HL-60/S4 treated with retinoic acid at 250 ng/mL for 4 days and 3 days (cell line): ENCODE results near the gene COL25A1.
"Not testable (repeated sequence)": the region's sequence is repeated elsewhere in the genome, so short reads cannot be mapped to it uniquely, and the experiment has no call there.

ENCODE experiments used
- in situ Hi-C: fragments of 300-500 bp; cut with MboI; formaldehyde crosslinking; loops from 2 replicates; pipeline ENCODE4 v1.7.0; 2022; ENCODE audit warnings: low sequenced_read_pairs

COL25A1 gene

DNA sequence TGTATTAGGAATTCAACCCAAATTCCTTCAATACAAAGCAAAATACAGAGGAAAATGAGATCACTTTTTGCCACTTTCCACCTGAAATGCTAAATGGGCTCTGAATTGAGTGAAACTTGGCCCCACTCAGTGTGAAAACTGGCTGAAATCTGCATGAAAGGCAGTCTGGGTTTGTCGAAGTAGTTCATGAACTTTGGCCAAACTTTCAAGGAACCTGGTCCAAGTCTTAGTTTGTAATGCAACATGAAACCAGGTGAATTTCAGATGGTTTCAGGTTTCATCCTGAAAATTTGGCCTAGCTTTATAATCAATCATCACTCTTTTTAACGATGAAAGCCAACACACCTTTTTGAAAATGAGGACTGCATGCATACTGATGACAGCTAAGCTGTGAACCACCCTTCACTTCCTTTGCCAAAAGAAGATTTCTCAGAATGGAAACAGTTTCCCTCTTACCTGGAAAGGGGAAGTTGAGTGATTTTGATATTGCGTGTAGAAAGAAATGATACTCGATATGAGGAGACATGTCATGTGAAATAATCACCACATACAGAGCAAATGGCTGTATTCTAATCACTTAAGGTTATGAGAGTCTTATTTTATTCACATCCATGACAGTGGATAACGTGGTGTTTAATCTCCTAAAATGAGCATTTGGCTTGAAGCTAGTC lies 329.7 kb downstream of the COL25A1 start:
- in situ Hi-C loops = no loop called here

DNA sequence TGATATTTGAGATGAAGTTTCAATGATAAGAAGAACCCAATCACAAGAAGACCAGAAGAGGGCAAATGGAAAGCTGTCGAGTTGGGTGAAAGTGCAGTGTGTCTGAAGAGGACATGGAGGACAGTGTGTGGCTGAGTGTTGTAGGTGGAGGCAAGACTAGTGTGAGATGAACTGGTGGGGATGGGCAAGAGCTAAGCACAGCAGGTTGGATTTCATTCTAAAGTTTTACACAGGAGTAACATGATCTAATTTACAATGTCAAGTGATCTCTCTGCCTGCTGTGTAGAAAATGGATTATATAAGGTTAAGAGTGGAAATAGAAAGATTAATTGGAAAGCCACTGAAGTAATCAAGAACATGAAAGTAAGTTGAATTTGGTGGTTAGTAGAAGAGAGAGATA lies 331.0 kb downstream of the COL25A1 start:
- in situ Hi-C loops = no loop called here

DNA sequence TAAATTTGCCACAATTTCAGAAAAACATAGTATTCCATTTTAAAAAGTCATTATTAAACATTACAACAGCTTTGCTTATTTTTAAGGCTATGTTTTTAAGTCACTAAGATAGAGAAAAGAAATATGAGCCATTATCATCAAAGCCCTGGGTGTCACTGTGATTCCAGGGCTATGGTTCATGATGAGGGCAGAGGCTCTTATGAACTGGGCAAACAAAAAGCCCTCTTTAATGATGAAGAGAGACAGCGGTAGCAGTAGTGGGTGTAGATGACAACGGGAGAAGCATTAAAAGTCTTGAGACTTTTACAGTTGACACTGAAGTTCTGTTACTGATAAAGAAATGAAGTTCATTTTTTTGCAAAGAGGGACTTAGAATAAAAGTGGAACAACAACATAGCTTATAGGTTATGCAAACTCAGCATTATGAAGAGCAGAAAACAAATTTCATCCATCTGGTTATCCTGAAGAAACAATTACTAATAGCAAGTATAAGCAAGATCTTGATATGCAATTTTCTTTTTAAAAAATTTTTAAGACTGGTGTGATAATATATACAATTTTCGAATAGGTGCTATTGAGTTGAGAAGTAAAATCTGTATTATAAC lies 336.9 kb downstream of the COL25A1 start:
- in situ Hi-C loops = no loop called here

DNA sequence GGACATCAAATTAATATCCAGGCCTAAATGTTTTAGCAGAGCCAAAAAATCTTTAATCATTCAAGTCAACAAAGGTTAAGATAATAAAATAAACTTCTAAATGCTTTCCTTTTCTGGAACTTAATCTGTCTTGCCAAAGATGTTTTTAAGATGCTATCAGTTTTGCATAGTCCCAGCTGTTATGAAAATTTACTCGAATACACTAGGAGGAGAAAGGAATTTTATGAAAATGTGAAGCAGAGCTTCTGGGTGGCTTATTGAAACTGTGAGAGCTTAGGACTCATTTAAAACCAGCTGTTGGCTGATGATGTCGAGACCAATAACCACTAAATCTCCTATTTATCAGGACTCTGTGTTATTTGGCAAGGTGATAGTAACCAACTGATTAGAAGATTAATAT lies 337.4 kb downstream of the COL25A1 start:
- in situ Hi-C loops = no loop called here

DNA sequence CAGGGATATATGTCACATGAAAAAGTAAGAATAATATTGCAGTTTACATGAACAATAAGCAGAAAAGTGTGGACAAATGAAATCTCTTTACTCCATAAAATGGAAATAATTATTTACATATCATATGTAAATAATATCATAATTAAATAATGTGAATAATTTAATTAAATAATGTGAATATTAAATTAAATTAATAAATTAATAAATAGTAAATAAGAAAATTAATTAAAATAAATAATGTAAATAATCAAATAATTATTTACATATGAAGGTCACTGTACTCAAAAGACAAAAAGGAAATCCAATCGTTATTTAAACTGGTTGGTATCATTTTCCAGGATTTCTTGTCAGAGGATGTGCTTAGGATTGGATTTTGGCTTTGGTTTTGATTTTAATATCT lies 338.5 kb downstream of the COL25A1 start:
- in situ Hi-C loops = no loop called here

DNA sequence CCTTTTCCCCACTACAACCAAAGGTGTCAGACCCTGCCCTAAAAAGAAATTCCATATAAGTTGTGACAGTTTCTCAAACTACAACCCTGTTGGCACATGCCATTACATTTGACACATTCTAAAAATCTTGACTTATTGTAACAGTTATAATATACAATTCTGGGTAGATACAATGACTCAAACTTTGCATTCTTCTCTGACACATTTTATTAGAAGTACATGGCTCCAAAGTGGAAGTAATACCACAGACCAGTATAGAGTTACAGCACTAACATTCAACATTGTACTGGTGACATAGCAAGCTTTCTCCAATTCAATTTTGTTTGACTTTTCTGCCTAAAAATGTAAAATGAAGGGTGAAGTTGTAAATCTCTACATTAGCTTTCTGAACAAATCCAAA lies 343.0 kb downstream of the COL25A1 start:
- in situ Hi-C loops = no loop called here

DNA sequence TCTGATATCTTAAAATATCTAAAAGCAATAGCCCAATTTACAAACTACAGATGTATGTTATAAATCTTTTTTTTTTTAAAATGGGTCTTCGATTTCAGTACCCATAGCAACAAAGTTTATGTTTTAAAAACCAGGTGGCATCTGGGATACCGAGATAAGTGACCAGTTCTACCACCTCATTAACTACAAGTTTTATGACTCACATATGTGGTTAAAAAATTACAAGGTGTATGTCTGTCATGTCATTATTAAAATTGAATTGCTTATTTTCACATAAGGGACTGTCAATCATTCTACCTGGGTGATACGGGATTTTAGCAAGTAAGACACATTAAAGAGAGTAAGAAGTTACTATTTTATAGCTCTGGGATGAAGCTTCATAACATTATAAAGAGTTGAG lies 347.6 kb downstream of the COL25A1 start:
- in situ Hi-C loops = no loop called here

DNA sequence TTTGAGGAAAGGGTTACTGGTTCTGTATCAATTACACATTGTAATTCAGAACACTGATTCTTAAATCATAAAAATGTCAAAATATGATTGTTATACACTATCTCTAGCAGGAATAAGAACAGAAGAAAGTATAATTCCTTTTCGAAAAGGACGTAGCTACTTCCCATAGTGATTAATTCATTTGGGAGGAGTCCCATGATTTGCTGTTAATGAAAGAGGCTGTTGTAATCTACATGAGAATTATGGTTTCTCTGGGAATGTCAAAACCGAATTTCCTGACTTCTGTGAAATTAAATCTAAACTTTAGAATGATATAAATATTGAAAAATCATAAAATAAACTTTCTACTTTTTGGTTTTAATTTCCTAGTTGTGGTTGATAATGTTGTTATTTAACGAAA lies 348.5 kb downstream of the COL25A1 start:
- in situ Hi-C loops = no loop called here

DNA sequence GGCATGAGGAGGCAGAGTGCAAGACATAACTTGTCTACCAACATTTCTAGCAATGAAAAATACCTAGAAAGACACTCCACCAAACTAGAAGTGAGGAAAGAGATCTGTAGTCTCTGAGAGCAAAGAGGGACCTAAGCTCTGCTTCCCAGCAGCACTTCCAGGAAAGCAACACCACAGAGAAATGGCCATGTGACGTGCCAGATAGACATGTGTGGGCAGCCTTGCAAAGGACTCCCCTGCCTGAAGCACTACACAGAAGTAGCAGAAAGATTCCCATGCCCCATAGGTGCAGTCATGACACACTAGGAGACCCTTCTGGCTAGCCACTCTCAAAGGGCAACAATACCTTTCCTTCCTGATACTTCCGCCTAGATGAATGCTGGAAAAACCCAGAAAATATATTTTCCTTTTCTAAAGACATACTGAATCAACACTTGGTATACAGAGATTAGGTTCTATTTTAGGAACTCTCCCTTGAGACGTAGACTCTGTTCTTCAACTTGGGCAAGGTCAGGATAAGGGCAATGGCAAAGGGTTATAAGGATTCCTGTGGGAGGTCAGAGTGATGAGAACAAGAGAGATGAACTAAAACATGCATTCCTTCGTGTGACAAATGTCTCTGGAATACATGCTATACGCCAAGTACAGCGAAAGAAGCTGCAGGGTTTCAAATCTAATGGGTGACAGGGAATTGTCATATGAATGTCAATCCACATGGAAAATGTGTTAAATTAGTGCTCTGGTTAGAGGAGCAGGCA lies 352.1 kb downstream of the COL25A1 start:
- in situ Hi-C loops = no loop called here

DNA sequence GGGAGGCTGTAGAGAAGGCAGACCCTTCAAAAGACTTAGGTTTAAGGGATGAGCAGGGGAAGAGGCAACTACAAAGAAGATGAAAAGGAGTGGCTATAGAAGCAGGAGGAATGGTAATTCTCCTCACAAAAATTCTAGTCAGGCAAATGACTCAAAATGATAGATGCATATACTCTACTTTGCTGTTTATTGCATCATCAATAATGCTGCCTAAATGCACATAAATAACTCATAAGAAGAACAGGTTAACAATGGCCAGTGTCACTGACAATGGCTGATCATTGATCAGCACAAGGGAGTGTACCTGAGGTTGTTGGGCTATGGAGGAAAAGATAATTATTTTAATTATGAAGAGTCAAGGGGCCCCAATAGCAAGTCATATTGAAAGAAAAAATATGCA lies 354.9 kb downstream of the COL25A1 start:
- in situ Hi-C loops = no loop called here

DNA sequence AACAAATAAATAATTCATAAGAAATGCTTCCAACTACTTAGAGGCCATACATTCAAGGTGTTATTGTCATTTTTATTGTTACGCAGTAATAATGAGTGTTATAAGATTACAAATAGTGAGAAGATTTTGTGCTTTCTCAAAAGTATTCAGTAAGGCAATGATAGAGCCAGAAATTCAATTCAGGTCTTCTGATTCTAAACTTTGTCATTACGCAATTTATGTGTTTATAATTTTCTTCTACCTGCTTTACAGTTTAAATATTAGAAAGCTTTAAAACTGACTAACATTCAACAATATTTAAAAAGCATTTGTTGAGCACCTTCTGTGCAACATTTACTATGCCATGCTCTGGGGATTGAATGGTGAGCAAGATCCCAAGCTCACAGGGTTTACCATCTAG lies 356.2 kb downstream of the COL25A1 start:
- in situ Hi-C loops = no loop called here

DNA sequence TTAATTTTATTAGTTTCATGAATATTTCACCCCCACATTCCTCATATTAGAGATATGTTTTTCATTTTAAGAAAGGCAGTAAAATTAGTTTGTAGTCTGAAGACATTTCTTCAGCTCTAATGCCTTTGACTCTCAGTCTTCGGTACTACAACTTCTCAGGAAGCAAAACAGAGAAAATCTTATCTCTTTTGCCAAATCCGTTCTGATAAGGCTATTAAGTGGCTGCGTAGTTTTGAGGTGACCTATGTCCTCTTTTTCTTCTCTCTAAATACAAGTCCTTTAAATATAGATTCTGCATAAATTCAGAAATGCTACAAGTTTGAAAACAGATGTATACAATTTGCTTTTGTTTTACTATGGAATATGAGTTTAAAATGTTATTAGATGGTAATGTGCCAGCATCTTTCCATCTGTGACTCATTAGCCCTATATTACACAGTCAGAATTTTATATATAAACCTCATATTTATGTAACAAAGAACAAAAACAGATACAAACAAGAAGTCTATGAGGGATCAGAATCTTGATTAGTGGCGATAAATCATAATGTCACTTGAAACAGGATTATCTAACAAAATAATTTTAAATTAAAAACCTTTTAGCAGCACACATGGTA lies 358.4 kb downstream of the COL25A1 start:
- in situ Hi-C loops = no loop called here

DNA sequence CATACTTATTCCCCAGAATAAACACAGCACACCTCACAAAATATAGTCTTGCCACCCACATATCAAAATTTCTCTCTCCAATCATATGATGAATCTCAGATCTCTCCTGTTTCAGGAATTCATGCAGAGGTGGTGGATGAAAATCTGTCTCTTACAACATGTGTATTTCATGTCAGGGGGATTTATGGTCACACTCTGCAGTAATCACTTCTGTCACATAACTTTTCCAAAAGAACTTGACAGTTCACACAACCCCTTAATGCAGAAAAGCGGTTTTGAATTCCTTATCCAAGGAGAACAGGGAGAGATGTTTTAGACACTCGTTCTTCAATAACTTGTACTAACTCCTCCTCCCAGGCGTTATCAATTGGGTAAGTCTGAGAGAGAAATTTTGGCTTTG lies 359.1 kb downstream of the COL25A1 start:
- in situ Hi-C loops = no loop called here

DNA sequence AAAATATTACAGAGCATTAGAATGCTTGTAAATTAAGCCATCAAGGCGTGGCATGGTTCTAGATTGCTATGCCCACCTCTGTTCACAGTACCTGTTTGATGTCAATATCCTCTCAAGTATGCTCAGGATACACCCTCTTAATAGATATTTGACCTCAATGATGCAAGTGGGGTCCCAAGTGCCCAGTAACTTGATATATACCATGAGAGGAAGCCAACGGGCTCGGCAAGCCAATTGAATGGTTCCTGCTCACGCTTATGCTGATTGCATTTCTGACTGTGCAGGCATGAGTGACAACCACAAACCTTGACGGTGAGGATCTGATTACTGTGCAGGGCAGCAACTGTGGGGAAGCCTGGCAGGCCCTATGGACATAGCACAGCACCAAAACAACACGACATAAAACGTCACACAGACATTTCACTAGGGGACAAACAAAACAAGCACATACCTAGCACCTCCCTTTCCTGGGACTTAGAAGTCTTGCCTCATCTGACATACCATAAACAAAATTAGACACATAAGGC lies 360.5 kb downstream of the COL25A1 start:
- in situ Hi-C loops = no loop called here

DNA sequence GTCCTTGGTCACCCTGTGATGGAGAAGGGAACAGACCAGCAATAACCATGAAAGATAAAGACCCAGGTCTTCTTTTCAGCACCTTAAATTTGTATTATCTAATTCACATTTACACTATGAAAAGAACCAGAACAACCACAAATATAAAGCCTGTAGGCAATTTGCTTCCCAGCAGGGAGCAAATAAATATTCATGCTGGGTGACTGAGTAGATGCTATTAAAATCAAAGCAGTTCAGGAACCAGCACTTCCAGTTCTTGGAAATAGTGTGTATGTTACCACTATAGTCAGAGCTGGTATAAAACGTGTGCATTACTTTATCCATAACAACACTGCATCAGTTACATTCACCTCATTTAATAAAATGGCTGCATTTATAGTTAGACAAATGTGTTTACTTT lies 361.8 kb downstream of the COL25A1 start:
- in situ Hi-C loops = no loop called here

DNA sequence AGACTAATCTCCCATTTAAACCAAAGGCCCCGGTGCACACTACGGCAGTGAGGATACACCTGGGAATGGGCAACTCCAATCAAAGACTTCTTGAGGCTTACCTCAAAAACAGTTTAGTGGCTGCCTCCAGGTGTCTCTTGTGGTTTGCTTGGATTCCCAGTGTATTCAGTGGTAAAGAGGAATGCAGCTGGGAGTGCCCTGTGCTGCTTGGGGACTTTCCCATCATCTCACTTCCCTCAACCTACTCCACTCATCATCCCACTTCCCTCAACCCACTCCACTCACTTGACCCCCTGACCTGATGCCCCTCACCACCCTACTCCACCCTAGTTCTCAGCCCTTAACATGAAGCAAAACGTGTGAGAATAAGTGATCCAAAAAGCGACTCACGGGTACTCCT lies 362.3 kb downstream of the COL25A1 start:
- in situ Hi-C loops = no loop called here

DNA sequence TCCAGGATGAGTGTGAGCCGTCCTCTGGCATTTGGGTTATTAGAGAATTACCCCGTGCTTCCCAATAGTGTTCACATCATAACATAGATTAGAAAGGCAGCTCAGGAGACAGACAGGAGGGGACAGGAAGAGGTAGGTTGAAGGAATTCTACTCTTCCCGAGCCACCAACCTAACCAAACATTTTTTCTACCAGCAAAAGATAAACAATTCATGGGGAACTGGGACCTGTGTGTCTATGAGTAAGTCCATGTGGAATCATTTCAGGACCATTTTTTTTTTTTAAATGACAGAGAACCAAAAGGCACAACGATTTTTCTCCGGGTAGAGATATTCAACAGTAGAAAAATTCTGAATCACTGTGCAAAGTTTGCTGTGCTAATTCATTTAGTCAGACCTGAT lies 365.4 kb downstream of the COL25A1 start:
- in situ Hi-C loops = no loop called here

DNA sequence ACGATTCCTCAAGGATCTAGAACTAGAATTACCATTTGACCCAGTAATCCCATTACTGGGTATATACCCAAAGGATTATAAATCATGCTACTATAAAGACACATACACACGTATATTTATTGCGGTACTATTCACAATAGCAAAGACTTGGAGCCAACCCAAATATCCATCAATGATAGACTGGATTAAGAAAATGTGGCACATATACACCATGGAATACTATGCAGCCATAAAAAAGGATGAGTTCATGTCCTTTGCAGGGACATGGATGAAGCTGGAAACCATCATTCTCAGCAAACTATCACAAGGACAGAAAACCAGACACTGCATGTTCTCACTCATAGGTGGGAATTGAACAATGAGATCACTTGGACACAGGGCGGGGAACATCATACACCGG lies 368.5 kb downstream of the COL25A1 start:
- in situ Hi-C loops = not testable (repeated sequence)

DNA sequence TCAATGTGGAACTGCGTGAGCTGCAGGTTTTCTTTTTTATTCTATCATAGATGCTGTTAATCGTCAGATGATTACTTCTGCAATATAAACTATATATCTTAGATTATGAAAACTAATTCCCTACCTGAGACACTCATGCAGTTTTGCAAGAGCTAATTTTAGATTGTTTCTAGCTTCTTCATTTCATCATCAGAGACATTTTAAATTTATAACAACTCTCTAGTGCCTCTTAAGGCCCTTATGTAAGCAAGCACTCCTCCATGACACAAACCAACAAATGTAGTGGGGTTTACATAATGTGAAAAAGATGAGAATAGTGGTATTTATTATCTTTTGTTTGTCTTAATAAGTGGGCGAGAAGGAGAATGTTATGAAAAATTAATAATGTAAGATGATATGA lies 369.4 kb downstream of the COL25A1 start:
- in situ Hi-C loops = no loop called here

DNA sequence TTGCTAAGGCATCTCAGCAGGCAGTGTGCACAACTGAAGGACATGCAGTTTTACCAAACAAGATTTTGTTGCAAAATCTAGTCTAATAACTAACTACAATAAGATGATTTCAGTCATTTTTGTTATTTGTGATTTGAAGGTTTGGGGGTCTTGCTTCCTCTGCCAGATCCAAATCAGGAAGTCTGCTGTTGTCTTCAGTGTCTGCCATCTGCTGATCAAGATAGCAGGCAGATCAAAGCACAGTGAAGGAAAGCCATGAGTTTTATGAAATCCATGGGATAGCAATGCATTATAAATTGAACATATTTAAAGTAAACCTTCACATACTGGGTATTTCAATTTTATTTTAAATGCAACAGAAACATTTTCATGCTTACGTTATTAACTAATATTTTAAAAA lies 370.5 kb downstream of the COL25A1 start:
- in situ Hi-C loops = no loop called here

DNA sequence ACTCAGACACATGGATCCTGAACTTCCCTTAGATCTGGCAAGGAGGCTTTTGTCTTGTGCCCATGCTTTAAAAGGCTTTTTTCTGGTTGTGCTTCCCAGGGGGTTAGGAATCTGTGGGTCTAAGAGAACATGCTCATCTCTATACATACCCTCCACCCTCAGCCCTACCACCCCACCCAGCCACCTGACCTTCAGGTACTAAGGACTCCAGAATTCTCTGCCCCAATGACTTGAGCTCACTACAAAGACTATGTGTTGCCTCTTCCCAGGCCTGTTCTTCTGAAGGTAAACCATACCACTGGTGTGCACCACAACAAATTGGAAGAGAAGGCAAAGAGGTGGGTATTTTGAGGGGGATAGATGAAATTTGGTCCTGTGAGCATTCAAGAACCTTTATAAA lies 372.3 kb downstream of the COL25A1 start:
- in situ Hi-C loops = no loop called here

DNA sequence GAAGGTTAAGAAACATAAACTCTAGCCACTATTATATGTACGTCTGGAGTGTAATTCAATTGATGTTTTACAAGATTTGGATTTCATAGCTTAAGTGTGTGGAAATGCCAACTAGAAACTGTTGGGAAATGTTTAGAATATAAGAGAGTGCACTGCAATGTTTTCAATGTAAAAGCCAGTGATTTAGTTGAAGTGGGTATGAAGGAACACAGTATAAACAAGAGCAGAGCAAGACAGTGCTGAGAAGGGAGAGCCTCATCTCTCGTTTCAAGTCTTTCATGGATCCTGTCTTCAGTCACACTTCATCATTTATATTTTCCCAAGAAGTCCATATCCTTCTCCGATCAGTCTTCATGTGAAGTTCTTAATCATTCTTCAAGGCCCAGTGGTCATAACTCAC lies 375.7 kb downstream of the COL25A1 start:
- in situ Hi-C loops = no loop called here
